NCI-H748 (cell line): ENCODE measurements around the gene NALCN.

Experiments used
- DNase-seq: peaks from one replicate; lab custom pipeline; 2025; ENCODE audit not compliant: unreplicated experiment; lab: John Stamatoyannopoulos, UW

The NALCN gene

GRCh38 chr13:101291646-101292515 lies 124.4 kb downstream of the NALCN start:
- no peak for DNase-seq

- no peak for DNase-seq
These were observed 125.1 kb downstream of the NALCN start for GRCh38 chr13:101291206-101291605.

GRCh38 chr13:101289764-101290163 lies 126.5 kb downstream of the NALCN start:
- DNase-seq: peak; percentile 98

GRCh38 chr13:101283782-101284181 lies 132.5 kb downstream of the NALCN start:
- peak; percentile 63 for DNase-seq

GRCh38 chr13:101272886-101273285 lies 143.4 kb downstream of the NALCN start:
- DNase-seq: no peak

GRCh38 chr13:101271681-101272245 lies 144.5 kb downstream of the NALCN start:
- no peak for DNase-seq

- no peak for DNase-seq
These were observed 148.7 kb downstream of the NALCN start for GRCh38 chr13:101267656-101268055.

- no peak for DNase-seq
These were observed 150.4 kb downstream of the NALCN start for GRCh38 chr13:101265934-101266333.

GRCh38 chr13:101264931-101265330 lies 151.4 kb downstream of the NALCN start:
- no peak for DNase-seq

GRCh38 chr13:101262306-101262705 lies 154.0 kb downstream of the NALCN start:
- DNase-seq: no peak

GRCh38 chr13:101258509-101258908 lies 157.8 kb downstream of the NALCN start:
- DNase-seq: no peak

- DNase-seq: peak; percentile 90
These were observed 158.2 kb downstream of the NALCN start for GRCh38 chr13:101258071-101258470.

GRCh38 chr13:101248739-101249514 lies 167.4 kb downstream of the NALCN start:
- DNase-seq: no peak

GRCh38 chr13:101242720-101243119 lies 173.6 kb downstream of the NALCN start:
- DNase-seq: no peak

- DNase-seq: no peak
These were observed 177.8 kb downstream of the NALCN start for GRCh38 chr13:101238555-101238954.

- DNase-seq: no peak
These were observed 184.4 kb downstream of the NALCN start for GRCh38 chr13:101231751-101232428.

- no peak for DNase-seq
These were observed 185.9 kb downstream of the NALCN start for GRCh38 chr13:101230271-101230890.

- DNase-seq: no peak
These were observed 196.6 kb downstream of the NALCN start for GRCh38 chr13:101219609-101220265.

GRCh38 chr13:101218484-101218883 lies 197.8 kb downstream of the NALCN start:
- no peak for DNase-seq

- DNase-seq: no peak
These were observed 199.2 kb downstream of the NALCN start for GRCh38 chr13:101217086-101217485.
